Measurements from ENCODE around the gene RAB20. TPM values are rescaled to one million over a fixed set of nuclear protein-coding genes. Genes with fewer than 3 reads are reported as not detected.

The RAB20 gene
- total RNA-seq, 1 experiment from 2014 or later: 10.6 TPM

Other genes starting within 250 kb of the RAB20 start
- gene NAXD, start 53.8 kb upstream of the RAB20 start, total RNA-seq (2021; ENCODE audit: unreplicated experiment): 32.1 TPM
- 52.9 TPM for gene CARS2, start 144.4 kb upstream of the RAB20 start, total RNA-seq (2021; ENCODE audit: unreplicated experiment)
- gene ING1, start 152.0 kb upstream of the RAB20 start, total RNA-seq (2021; ENCODE audit: unreplicated experiment): 27.0 TPM

Data from HCT116 (cell line).